ENCODE results near the gene DYNLL2.

- TF ChIP-seq TCF4 (CRISPR knock-in tag; IDR thresholded peaks at IDR 0.05; ENCODE audit: borderline replicate concordance) (no peak), PATZ1 (CRISPR knock-in tag; IDR thresholded peaks at IDR 0.05; ENCODE audit: borderline replicate concordance) (no peak), BACH2 (CRISPR knock-in tag; IDR thresholded peaks at IDR 0.05; ENCODE audit: borderline replicate concordance) (no peak), RARB (CRISPR knock-in tag; IDR thresholded peaks at IDR 0.05) (no peak), TSHZ2 (CRISPR knock-in tag; IDR thresholded peaks at IDR 0.05) (no peak), ISL1 (CRISPR knock-in tag; IDR thresholded peaks at IDR 0.05) (no peak), CSRNP3 (CRISPR knock-in tag; IDR thresholded peaks at IDR 0.05) (no peak), ARNTL (CRISPR knock-in tag; IDR thresholded peaks at IDR 0.05; ENCODE audit: borderline replicate concordance, low read depth) (no peak), SNAI2 (CRISPR knock-in tag; IDR thresholded peaks at IDR 0.05) (no peak), ESRRG (CRISPR knock-in tag; IDR thresholded peaks at IDR 0.05) (no peak), ZNF70 (CRISPR knock-in tag; IDR thresholded peaks at IDR 0.05) (no peak)
- TF ChIP-seq, protein P1, sequence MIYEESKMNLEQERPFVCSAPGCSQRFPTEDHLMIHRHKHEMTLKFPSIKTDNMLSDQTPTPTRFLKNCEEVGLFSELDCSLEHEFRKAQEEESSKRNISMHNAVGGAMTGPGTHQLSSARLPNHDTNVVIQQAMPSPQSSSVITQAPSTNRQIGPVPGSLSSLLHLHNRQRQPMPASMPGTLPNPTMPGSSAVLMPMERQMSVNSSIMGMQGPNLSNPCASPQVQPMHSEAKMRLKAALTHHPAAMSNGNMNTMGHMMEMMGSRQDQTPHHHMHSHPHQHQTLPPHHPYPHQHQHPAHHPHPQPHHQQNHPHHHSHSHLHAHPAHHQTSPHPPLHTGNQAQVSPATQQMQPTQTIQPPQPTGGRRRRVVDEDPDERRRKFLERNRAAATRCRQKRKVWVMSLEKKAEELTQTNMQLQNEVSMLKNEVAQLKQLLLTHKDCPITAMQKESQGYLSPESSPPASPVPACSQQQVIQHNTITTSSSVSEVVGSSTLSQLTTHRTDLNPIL (CRISPR knock-in tag; IDR thresholded peaks at IDR 0.05; ENCODE audit: low read depth): no peak
Measured at GRCh38 chr17:58088624-58089023, 5.4 kb downstream of the DYNLL2 start.
